Limb (tissue), 2 donors: ENCODE measurements around the gene SERPINE1.
"Not testable (repeated sequence)": the region's sequence is repeated elsewhere in the genome, so short reads cannot be mapped to it uniquely, and the experiment has no call there.

Experiments
- DNase-seq, 2 donors: peaks; one replicate each; pipeline ENCODE4 v3.0.0-alpha.2; 2016; ENCODE audit errors: extremely low spot score in 2 of 2

Gene SERPINE1

GRCh38 chr7:101126651-101127459 lies at the start of gene SERPINE1:
TSS of gene SERPINE1 (plus strand) at chr7:101127104. CDS start at chr7:101128394, 1,290 bp downstream.
- peak; percentile 87 to 94 for DNase-seq

GRCh38 chr7:101077303-101078086 lies 49.4 kb upstream of the SERPINE1 start:
- peak; percentile 66 to 86 for DNase-seq

GRCh38 chr7:101081432-101081831 lies 45.5 kb upstream of the SERPINE1 start:
- DNase-seq, result no peak

GRCh38 chr7:101084865-101085161 lies 42.1 kb upstream of the SERPINE1 start:
- DNase-seq, result no peak

GRCh38 chr7:101085162-101085964 lies 41.5 kb upstream of the SERPINE1 start, which contains the start of gene TRIM56:
TSS of gene TRIM56 (plus strand) at chr7:101085481. CDS start at chr7:101087313, 1,832 bp downstream.
- peak; percentile 79 to 82 for DNase-seq

GRCh38 chr7:101087334-101088068 lies 39.4 kb upstream of the SERPINE1 start:
- no peak for DNase-seq

GRCh38 chr7:101088069-101088425 lies 38.9 kb upstream of the SERPINE1 start:
- DNase-seq, result no peak

GRCh38 chr7:101088858-101089529 lies 37.9 kb upstream of the SERPINE1 start:
- DNase-seq, result no peak

- DNase-seq, result no peak
These were observed 37.0 kb upstream of the SERPINE1 start for GRCh38 chr7:101089876-101090275.

- not testable (repeated sequence) for DNase-seq
These were observed 34.5 kb upstream of the SERPINE1 start for GRCh38 chr7:101092266-101092905.

- DNase-seq, result no peak
These were observed 33.0 kb upstream of the SERPINE1 start for GRCh38 chr7:101093906-101094305.

GRCh38 chr7:101094376-101094775 lies 32.5 kb upstream of the SERPINE1 start:
- no peak for DNase-seq

GRCh38 chr7:101094791-101095375 lies 32.0 kb upstream of the SERPINE1 start:
- DNase-seq, result no peak

GRCh38 chr7:101096331-101096956 lies 30.5 kb upstream of the SERPINE1 start:
- DNase-seq, result no peak

- no peak for DNase-seq
These were observed 30.0 kb upstream of the SERPINE1 start for GRCh38 chr7:101096957-101097347.

- DNase-seq, result no peak
These were observed 29.3 kb upstream of the SERPINE1 start for GRCh38 chr7:101097561-101097960.

- peak; percentile 70 to 85 for DNase-seq
These were observed 26.7 kb upstream of the SERPINE1 start for GRCh38 chr7:101099969-101100781.
